Sigmoid colon (tissue), 4 donors: ENCODE data around the gene CIDEB.

Source experiments
- EP300 ChIP-seq, 4 donors: sonication (generic); formaldehyde crosslinking; IDR thresholded peaks; one replicate each; pipeline ENCODE4 v1.6.1; 2017; ENCODE audit warnings: antibody characterized with exemption in 4 of 4
- TF ChIP-seq, protein P1 (sequence below), 4 experiments: fragments of 450-650 bp in 3 of 4; fragments of 200-600 bp in 1 of 4; IDR thresholded peaks; one replicate each; pipeline ENCODE4 v1.5.1; 2016 to 2019; ENCODE audit warnings: antibody characterized with exemption in 4 of 4, mild to moderate bottlenecking in 3 of 4, moderate library complexity in 2 of 4

DNA sequence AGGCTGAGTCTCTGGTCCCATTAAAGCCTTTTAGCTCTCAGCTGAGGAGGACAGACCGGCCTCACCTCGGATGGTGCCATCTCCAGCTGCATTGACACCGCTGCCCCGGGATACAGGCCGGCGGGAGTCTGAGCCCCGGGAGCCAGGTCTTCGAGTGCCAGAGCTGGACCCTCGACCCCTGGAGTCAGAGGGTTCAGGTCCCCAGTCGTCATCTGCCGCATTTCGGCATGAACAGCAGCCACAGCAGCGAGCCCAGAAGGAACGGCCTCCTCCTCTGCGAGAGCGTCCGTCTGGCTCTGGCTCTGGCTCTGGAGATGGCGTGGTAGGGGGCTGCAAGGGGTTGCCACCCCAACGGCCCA is 45.8 kb downstream of the CIDEB start:
- TF ChIP-seq, protein P1, sequence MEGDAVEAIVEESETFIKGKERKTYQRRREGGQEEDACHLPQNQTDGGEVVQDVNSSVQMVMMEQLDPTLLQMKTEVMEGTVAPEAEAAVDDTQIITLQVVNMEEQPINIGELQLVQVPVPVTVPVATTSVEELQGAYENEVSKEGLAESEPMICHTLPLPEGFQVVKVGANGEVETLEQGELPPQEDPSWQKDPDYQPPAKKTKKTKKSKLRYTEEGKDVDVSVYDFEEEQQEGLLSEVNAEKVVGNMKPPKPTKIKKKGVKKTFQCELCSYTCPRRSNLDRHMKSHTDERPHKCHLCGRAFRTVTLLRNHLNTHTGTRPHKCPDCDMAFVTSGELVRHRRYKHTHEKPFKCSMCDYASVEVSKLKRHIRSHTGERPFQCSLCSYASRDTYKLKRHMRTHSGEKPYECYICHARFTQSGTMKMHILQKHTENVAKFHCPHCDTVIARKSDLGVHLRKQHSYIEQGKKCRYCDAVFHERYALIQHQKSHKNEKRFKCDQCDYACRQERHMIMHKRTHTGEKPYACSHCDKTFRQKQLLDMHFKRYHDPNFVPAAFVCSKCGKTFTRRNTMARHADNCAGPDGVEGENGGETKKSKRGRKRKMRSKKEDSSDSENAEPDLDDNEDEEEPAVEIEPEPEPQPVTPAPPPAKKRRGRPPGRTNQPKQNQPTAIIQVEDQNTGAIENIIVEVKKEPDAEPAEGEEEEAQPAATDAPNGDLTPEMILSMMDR (IDR thresholded peaks at IDR 0.05), result no peak
- no peak for TF ChIP-seq EP300 (IDR thresholded peaks at IDR 0.05)
